GM12878 (cell line): ENCODE data around the gene ZNF160.

Experiments used
- PKNOX1 ChIP-seq: fragments of 450-650 bp; IDR thresholded peaks from 2 replicates; pipeline ENCODE4 v1.6.1; 2016; ENCODE audit warnings: mild to moderate bottlenecking
- TF ChIP-seq, protein P1 (sequence below), 3 experiments: IDR thresholded peaks in 2 of 3; conservative IDR thresholded peaks in 1 of 3; 2 replicates each; pipeline ENCODE4 v1.5.1; 2011; ENCODE audit warnings: low read depth in 3 of 3, low read length in 3 of 3, mild to moderate bottlenecking in 3 of 3, control low read depth in 2 of 3, moderate library complexity in 2 of 3, inconsistent platforms in 1 of 3, mixed read lengths in 1 of 3; ENCODE audit not compliant: control insufficient read depth in 2 of 3, insufficient read depth in 1 of 3; ENCODE audit errors: extremely low read depth in 1 of 3

GRCh38 chr19:53109527-53109926 is 6.3 kb upstream of the ZNF160 start:
- TF ChIP-seq, protein P1, sequence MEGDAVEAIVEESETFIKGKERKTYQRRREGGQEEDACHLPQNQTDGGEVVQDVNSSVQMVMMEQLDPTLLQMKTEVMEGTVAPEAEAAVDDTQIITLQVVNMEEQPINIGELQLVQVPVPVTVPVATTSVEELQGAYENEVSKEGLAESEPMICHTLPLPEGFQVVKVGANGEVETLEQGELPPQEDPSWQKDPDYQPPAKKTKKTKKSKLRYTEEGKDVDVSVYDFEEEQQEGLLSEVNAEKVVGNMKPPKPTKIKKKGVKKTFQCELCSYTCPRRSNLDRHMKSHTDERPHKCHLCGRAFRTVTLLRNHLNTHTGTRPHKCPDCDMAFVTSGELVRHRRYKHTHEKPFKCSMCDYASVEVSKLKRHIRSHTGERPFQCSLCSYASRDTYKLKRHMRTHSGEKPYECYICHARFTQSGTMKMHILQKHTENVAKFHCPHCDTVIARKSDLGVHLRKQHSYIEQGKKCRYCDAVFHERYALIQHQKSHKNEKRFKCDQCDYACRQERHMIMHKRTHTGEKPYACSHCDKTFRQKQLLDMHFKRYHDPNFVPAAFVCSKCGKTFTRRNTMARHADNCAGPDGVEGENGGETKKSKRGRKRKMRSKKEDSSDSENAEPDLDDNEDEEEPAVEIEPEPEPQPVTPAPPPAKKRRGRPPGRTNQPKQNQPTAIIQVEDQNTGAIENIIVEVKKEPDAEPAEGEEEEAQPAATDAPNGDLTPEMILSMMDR (IDR thresholded peaks at IDR 0.05 in 2 of 3, conservative IDR thresholded peaks at IDR 0.05 in 1 of 3; ENCODE audit: control insufficient read depth in 2 of 3, extremely low read depth in 1 of 3, insufficient read depth in 1 of 3, low read depth in 3 of 3, low read length in 3 of 3): no peak
- TF ChIP-seq PKNOX1: no peak
